NCI-H1048 (cell line): ENCODE measurements around the gene LYSMD4.
"Not testable (repeated sequence)": the region's sequence is repeated elsewhere in the genome, so short reads cannot be mapped to it uniquely, and the experiment has no call there.

Source experiments
- DNase-seq: peaks from one replicate; lab custom pipeline; 2025; lab: John Stamatoyannopoulos, UW

Gene LYSMD4

DNA sequence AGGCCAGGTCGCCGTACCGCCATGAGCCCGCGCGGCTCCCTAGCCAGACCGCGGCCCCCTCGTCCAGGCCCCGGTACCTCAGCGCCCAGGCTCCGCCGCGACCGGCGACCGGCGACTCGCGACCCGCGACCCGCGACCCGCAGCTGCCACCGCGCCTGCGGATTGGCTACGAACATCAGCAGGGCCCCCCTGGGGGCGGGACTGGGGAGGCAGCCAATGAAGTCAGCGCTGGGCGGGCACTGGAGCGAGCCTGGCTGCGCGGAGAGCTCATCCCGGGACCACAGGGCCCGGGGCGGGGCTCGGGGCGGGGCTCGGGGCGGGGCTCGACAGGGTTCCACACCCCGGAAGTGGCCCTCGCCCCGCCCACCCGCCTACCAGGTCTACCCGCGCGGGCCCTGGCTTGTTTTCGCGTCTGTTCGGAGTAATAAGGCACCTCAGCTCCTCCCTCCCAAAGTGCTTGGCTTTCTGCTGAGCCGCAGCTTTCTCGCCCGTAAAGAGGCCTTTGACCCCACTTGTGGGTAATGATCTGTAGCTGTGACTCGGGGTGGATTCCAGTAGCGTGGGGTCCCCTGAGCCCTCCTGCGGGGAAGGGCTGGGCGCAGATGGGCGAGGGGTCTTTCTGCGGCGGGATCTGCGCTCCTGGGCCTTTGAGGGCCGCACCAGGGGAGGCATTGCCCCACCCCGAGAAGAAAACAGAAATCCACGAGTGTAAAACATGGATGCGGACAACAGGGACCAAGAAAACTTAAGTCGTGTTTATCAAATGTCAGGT is at the start of gene LYSMD4:
Gene LYSMD4, minus strand, starts transcription at position 170 of the 772 bp plus-strand sequence. CDS start 1,438 bp downstream, outside the sequence.
- DNase-seq: peak; percentile 83

DNA sequence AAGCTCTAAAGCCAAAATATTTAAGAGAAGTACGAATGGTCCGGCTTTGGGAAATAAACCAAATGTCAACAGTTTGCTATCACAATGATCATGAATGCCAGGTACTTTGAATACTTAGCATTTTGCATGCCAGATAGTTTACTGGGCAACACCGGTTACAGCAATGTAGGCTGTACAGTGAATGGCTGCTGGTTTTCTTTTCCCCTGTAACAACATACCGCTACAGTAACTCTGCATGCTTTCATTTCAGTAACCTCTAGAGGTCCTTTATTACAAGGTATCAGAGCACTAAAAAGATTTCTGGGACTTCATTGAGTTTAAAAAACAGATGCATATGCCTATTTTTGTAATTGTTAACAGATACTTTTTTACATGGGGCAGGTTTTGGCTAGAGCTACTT is 48.8 kb upstream of the LYSMD4 start:
- not testable (repeated sequence) for DNase-seq

DNA sequence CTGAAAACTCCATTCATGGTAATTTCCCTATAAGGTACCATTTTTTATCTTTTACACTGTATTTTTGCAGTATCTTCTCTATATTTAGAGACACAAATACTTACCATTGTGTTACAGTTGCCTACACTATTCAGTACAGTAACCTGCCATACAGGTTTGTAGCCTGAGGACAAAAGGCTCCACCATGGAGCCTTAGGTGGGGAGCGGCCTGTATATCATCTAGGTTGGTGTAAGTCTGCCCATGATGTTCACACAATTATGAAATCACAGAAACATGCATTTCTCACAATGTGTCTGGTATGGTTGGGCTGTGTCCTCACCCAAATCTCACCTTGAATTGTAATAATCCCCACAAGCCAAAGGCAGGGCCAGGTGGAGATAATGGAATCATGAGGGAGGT is 43.9 kb upstream of the LYSMD4 start:
- DNase-seq: no peak

DNA sequence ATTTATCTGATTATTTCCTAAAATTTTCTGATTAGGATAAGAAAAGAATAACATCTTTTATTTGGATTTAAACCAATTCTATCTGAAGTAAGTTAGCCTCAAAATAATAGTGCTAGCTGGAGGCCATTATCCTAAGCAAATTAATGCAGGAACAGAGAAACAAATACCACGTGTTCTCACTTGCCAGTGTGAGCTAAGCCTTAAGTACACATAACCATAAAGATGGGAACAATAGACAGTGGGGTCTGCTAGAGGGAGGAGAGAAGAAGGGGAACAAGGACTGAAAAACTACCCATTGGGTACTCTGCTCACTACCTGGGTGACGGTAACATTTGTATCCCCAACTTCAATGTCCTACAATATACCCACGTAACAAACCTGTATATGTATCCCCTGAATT is 31.3 kb upstream of the LYSMD4 start:
- no peak for DNase-seq

DNA sequence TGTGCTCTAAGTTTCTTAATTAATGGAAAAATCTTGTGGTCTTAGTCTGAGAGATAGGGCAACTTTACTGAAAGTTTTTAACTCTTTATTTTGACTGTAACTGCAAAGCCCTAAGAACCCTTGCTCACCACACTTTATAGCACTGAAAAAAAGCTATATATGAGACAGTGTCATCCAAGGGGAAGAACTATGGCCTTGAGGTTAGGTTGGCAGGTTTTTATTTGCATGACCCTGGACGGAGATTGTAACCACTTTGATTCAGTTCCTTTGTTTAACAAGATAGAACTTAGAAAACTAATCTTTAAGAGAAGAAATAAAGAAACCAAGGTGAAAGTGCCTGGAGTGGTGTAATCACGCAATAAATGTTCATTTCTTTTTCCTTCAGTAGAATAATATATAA is 30.6 kb upstream of the LYSMD4 start:
- no peak for DNase-seq

DNA sequence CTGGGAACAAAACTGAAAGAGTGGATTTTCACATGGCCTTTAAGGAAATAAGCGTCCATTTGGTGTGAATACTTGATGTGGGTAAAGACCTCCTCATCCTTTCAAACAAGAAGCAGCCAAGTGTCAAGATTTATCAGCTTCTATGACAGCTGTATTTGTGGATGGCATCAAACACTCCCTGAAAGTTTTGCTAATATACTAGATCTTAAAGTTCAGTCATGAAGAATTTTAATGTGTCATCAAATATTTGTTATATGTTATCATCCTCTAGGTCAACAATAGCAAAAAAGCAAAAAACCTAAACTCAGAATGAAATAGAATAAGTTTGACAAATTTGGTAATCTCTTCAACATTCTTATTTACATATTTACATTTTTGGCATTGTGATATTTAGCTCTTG is 29.1 kb upstream of the LYSMD4 start:
- DNase-seq: no peak

DNA sequence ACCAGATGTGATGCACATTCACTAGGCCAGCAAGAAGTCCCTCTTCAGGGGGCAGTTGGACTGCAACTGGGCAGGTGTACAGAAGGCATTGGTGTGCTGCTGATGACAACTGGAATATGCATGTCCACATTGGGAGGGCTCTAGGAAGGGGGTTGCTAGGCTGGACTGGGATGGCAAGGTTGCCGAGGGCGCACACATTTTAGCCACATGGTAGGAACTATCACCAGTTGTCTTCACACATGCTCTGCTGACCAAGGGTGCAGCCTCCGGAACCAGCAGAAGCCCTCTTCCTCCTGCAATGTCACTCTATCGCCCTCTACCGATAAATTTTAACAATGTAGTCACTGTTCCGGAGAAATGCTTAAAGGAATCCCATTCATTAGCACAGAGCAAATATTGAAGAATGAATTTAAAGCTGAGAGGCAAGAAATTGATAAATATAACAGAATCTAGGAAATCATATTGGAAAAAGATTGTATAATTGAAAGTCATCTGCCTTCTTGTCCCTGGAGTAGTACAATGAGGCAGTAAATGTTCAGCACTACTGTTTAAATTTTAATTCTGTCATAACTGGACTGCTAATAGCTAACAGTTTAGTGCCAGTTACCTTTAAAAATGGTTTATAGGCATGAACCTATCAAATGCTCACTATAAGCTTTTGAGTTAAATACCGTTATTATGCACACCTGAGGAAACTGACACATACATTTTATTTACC is 22.6 kb upstream of the LYSMD4 start:
- DNase-seq: peak; percentile 30

DNA sequence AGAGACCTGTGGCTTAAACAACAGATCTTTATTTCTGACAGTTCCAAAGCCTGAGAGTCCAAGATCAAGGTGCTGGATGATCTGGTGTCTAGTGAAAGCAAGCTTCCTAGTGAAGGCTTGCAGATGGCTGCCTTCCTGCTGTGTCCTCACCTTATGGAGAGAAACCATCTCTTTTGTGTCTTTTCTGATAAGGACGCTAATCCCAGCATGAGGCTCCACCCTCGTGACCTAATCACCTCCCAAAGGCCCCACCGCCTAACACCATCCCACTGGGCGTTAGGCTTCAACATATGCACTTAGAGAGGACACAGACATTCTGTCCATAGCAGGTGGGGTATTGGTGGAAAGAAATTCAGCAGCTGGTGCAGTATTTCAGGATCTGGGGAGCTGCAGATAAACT is 19.8 kb upstream of the LYSMD4 start:
- DNase-seq: no peak

DNA sequence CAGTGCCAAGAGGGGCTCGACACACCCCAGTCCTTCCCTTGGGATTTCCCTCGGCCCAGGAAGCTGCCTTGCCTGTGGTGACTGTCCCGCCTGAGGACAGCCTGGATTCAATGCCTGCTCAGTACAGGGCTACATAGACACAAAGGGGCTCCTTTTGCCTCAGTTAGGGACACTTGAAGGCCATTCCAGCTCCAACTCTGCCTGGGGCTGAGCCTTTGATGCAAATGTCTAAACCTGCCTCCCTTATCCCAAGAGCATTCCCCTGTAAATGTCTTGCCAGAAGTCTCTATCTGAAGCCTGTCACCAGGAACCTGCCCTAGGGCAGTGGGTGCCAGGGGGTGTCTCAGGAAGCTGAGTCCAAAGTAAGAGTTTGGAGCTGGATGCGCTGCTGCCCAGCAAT is 19.3 kb upstream of the LYSMD4 start:
- DNase-seq: no peak

DNA sequence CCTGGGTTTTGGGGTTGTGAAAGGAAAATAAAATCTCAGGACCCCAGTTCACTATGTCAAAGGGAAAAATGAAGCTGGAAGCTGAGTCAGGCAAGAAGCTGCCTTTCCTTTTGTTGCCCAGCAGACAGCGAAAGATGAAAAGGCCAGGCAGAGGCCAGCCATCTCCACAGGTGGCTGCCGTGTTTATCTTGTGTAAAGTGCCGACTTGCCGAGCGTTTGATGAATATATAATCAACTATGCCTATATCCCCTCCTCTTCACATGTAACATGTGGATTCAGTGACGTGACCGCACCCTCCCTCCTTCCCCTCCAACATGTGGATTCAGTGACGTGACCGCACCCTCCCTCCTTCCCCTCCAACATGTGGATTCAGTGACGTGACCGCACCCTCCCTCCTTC is 17.1 kb upstream of the LYSMD4 start:
- DNase-seq: not testable (repeated sequence)

DNA sequence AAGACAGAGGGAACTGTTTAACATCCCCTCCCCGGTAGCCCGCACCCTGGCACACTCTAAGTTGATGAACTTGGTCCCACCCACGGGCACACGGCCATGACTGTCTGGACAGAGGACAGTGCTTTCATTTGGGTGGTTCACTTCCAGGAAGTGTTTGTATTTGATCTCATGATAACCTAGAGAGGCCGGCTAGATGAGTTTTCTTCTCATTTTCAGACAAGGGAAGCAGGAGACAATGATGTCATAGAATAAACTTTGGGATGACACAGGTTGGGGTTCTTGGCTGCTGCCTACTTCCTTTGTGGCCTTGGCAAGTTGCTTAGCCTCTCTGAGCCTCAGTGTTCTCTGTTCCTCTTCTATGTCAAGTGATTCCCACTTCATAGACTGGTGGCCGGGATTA is 16.1 kb upstream of the LYSMD4 start:
- DNase-seq: no peak

DNA sequence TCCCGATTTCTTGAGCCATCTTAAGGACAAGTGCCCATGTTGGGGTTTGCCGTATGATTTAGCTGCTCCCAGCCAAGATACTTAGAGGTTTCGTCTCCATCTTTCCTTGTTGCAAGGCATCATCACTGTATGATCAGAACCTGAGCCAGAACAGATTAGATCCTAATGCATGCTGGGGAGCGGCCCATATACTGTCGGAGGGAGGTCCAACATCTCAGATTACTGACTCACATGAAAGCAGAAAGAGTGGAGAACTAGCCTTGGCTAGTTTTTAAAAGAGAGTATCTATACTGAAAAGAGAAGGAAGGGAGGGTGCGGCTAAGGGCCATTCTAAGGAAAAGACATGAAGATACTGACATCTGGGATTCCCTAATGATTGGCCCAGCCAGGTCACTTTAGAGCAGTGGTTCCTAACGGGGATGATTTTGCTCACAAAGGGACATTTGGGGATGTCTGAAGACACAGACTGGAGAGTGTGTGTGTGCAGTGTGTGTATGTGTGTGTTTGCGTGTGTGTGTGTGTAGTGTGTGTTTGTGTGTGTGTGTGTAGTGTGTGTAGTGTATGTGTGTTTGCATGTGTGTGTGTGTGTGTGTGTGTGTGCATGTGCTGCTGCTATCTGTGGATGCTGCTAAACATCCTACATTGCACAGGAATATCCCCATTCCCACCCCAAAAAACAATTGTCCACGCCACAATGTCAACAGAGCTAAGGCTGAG is 12.3 kb upstream of the LYSMD4 start:
- no peak for DNase-seq

DNA sequence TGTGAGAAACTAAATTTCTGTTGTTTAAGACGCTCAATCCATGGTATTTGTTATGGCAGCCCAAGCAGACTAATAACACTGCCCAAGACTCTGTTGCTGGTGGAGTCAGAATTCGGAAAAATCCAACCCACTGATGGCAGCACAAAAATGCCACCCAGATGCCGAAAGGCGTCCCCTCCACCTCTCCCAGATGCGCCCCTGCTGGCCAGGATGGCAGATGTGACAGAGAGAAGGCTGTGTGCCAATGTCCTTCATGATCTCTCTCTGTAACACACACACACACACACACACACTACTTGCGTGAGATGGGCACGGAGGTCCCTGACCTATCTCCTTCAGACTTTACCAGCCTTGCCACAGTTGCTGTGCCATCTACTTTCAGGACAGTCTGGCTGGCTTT is 10.9 kb upstream of the LYSMD4 start:
- no peak for DNase-seq

DNA sequence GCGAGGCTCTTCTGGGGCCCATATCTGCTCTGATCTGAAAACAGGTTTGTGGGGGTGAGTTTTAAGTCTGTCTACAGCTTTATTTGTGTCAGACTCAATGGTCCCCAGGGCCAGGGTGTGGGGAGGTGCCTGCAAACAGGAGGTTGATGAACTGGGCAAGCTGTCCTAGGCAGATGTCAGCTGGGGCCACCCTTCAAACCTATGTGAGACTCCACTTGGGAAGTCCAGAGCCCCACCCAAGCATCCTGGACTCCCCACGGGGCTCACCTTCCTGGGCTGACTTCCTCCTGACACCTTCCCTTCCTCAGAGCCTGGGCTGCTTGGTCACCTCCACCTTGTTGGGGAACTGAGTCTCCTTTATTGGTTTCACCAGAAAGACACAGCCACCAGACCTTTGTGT is 8.6 kb upstream of the LYSMD4 start:
- no peak for DNase-seq

DNA sequence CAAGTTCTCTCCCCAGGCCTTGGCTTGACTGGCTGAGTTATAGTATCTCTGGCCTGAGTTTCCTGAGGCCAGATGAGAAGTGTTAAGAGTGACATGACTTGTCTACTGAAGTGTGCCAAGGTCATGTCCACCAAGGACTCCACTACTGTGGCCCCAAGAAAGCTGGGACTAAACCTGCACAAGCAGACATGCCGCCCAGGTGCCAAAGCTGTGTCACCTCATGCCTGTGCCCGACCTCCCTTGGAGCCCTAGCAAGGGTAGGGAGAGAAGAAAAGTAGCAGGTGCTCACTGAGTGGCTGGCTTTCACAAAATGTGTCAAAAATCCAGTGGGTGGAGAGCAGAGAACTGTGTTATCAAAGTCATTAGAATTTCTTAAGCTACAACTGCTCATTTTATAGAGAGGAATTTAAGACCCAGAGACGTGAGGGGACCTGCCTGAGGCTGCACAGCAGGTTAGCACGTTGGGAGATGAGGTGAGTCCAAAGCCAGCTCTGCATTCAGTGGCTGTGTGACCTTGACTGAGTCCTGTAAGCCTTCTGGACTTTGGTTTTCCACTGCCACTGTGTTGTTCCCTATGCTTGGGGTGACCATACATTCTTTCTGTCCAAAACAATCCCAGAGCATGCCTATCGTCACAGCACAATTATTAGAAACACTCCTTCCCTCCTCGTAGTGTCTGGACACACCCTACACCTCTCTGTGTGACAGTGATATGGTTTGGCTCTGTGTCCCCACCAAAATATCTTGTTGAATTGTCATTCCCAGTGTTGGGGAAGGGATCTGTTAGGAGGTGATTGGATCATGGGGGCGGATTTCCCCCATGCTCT is 5.0 kb upstream of the LYSMD4 start:
- no peak for DNase-seq

DNA sequence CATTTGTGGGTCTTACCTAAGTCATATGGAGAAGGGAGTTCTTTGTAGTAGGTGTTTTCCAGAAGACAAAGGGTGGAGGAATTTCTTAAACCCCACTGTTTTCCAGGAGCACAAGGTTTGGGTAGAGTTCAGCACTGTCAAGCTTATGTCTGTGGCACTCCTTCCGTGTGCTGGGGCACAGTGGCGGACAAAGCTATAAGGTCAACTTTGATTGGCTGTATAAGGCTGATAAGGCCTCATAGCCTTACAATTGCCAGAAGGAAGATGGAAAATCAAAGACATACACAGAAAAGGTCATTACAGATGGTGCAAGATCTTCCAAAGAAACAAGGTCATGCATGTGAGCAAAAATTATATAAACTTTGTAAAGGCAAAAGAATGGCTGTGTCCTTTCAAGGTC is 3.5 kb upstream of the LYSMD4 start:
- no peak for DNase-seq

DNA sequence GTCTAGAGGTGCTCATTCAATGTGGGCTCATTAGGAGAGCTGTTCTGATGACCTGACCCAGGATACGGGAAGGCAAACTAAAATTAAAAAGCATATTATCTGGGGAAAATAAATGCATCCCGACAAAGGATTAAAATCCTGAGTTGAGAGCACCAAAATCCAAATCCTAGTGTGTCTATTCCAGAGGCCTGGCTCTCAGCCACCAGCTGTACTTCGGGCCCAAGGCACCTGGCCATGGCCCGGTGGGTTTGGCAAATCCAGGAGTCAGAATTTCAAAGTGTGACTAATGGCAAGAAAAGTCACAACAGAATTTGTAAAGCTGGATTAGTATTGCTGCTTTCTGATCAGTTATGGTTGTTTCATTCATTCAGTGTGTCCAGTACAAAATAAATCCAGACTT is 2.6 kb upstream of the LYSMD4 start:
- DNase-seq: no peak

DNA sequence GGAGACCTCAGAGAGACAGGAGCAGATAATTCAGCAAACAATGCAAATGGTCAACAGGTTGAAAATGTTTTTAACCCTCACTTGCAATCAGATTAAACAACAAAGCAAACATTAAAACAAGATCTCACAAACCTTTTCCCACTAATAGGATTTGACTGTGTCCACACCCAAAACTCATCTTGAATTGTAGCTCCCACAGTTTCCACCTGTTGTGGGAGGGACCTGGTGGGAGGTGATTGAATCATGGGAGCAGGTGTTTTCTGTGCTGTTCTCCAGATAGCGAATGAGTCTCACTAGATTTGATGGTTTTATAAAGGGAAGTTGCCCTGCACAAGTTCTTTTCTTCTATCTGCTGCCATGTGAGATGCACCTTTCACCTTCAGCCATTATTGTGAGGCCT is 1.3 kb upstream of the LYSMD4 start:
- DNase-seq: no peak

DNA sequence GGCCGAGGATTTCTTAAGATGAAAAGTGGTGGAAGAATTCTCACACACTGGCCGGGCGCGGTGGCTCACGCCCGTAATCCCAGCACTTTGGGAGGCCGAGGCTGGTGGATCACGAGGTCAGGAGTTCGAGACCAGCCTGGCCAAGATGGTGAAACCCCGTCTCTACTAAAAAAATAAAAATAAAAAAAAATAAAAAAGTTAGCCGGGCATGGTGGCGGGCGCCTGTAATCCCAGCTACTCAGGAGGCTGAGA is 729 bp upstream of the LYSMD4 start:
- DNase-seq: not testable (repeated sequence)

DNA sequence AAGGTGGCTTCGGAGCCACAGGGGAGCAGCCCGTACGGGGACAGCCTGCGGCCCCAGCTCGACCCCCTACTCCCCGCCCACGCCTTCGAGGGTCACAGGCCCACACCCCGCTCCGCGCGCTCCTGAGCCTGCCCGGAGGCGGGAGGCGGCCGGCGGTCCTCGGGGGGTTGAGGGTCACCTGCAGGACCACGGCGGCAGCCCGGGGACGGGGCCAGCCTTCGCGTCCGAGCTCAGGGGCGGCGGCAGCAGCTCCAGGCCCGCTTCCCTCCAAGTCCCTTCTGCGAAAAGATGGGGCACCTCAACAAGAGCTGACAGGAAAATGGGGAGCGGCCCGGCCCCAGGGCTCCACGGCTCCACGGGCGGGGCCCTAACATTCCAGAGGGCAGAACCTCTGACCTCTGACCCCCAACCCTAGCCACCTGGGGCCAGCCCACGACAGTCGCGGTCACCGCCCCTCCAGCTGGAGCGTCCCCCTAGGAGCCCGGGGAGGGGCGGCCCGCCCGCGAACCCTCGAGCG is 428 bp downstream of the LYSMD4 start:
- DNase-seq: no peak

DNA sequence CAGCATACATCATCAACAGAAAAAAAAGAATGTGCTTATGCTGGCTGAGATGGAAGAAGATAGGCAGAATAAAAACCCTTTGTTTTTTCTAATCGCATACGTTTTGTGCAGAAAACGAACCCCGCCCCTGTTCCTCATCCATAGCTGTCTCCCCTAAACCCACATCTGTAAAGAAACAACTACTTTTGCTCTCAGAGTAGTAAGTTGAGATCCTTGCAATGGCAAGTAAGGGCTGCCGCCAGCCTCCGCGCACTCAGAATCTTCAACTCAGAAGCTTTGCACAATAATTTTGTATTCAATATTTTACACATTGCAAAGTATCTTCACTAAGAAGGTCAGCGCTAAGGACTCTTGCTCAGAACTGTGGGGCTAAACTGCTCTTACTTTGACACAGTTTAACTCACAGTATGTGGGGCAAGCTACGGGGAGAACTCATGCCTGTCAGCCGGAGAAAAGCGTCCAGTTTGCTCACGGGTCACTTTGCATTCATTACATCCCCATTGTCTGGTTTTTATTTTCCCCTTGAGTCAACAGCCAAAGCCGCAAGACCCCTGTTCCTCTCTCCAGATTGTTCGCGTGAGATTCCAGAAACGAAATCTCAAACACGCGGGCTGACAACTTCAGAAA is 1.0 kb downstream of the LYSMD4 start:
- DNase-seq: no peak
